ENCODE measurements around the gene KCNJ14. TPM values are rescaled to one million over a fixed set of nuclear protein-coding genes. Genes with fewer than 3 reads are reported as not detected.

The KCNJ14 gene
- total and polyA plus RNA-seq, 2 experiments from 2014 or later = 0.48 to 0.97 TPM

GRCh38 chr19:48421548-48421947, 33.8 kb upstream of the KCNJ14 start:
- Histone ChIP-seq H3K4me3 (no peak overlapping the region), H2AFZ (no peak overlapping the region), H3K4me2 (ENCODE audit: unreplicated experiment) (no peak overlapping the region), H3K9me3 (ENCODE audit: low read depth) (no peaks in the 10 kb centered on the region), H3K79me2 (ENCODE audit: insufficient read depth) (no peaks in the 10 kb centered on the region), H3K36me3 (ENCODE audit: low read depth) (no peaks in the 10 kb centered on the region), H3K9me2 (ENCODE audit: insufficient read depth) (no peaks in the 10 kb centered on the region), H3K27me3 (replicated peaks; ENCODE audit: insufficient read depth) (no peaks in the 10 kb centered on the region), H3F3A (ENCODE audit: insufficient read depth) (no peaks in the 10 kb centered on the region), H3K9ac (no peak overlapping the region), H4K20me1 (ENCODE audit: insufficient read depth) (no peaks in the 10 kb centered on the region), H3K4me1 (ENCODE audit: insufficient read depth) (0 out of 2 replicates have a peak, but pooled peaks cover 5% of the 10 kb centered on the region), H3K27ac (no peak overlapping the region)
- in situ Hi-C loops (cut with MboI) = no loop called here
- 52 to 59% methylated on average over 15 to 16 of the region's 16 CpGs for whole genome bisulfite sequencing, 2 experiments (ENCODE audit: low coverage in 1 of 2, low lambda C conversion rate in 2 of 2, missing lambda C conversion rate in 2 of 2)
- no peak for TF ChIP-seq EZH2 (IDR thresholded peaks at IDR 0.05; ENCODE audit: insufficient read depth, poor library complexity, severe bottlenecking)
- TF ChIP-seq EZH2phosphoT487 (IDR thresholded peaks at IDR 0.05; ENCODE audit: insufficient read depth, low read depth) = no peak
- peak; percentile 45 for DNase-seq

- no peaks in the 10 kb centered on the region for H3K36me3 ChIP-seq (ENCODE audit: low read depth)
- 58 to 70% methylated on average over 8 of the region's 8 CpGs for WGBS, 2 experiments (ENCODE audit: low coverage in 1 of 2, low lambda C conversion rate in 2 of 2, missing lambda C conversion rate in 2 of 2)
- H3K27me3 ChIP-seq (replicated peaks; ENCODE audit: insufficient read depth) = no peaks in the 10 kb centered on the region
- in situ Hi-C loops (cut with MboI) = no loop called here
- H3K9ac ChIP-seq = no peak overlapping the region
- H3K27ac ChIP-seq = no peak overlapping the region
- DNase-seq = peak; percentile 49
- H3K4me1 ChIP-seq (ENCODE audit: insufficient read depth) = 0 out of 2 replicates have a peak, but pooled peaks cover 5% of the 10 kb centered on the region
- peak overlapping the region; percentile 66 for H2AFZ ChIP-seq
- H3K4me3 ChIP-seq = no peak overlapping the region
- H3K9me2 ChIP-seq (ENCODE audit: insufficient read depth) = no peaks in the 10 kb centered on the region
- H3K4me2 ChIP-seq (ENCODE audit: unreplicated experiment) = peak overlapping the region; percentile 36
- no peaks in the 10 kb centered on the region for H4K20me1 ChIP-seq (ENCODE audit: insufficient read depth)
- no peak for TF ChIP-seq EZH2phosphoT487 (IDR thresholded peaks at IDR 0.05; ENCODE audit: insufficient read depth, low read depth)
- TF ChIP-seq EZH2 (IDR thresholded peaks at IDR 0.05; ENCODE audit: insufficient read depth, poor library complexity, severe bottlenecking) = no peak
- no peaks in the 10 kb centered on the region for H3F3A ChIP-seq (ENCODE audit: insufficient read depth)
- H3K9me3 ChIP-seq (ENCODE audit: low read depth) = no peaks in the 10 kb centered on the region
- no peaks in the 10 kb centered on the region for H3K79me2 ChIP-seq (ENCODE audit: insufficient read depth)
Observed at GRCh38 chr19:48424694-48425219, 30.6 kb upstream of the KCNJ14 start.

- Histone ChIP-seq H2AFZ (no peak overlapping the region), H3F3A (ENCODE audit: insufficient read depth) (no peaks in the 10 kb centered on the region), H3K4me2 (ENCODE audit: unreplicated experiment) (no peak overlapping the region), H3K27ac (no peak overlapping the region), H3K4me3 (no peak overlapping the region), H3K9ac (no peak overlapping the region), H3K9me2 (ENCODE audit: insufficient read depth) (no peaks in the 10 kb centered on the region), H3K79me2 (ENCODE audit: insufficient read depth) (no peaks in the 10 kb centered on the region), H3K9me3 (ENCODE audit: low read depth) (no peaks in the 10 kb centered on the region), H4K20me1 (ENCODE audit: insufficient read depth) (no peaks in the 10 kb centered on the region), H3K4me1 (ENCODE audit: insufficient read depth) (0 out of 2 replicates have a peak, but pooled peaks cover 5% of the 10 kb centered on the region), H3K27me3 (replicated peaks; ENCODE audit: insufficient read depth) (no peaks in the 10 kb centered on the region), H3K36me3 (ENCODE audit: low read depth) (no peaks in the 10 kb centered on the region; the same call in 1 of the 2 replicates)
- in situ Hi-C loops (cut with MboI) = no loop called here
- WGBS, 2 experiments (ENCODE audit: low coverage in 1 of 2, low lambda C conversion rate in 2 of 2, missing lambda C conversion rate in 2 of 2) = 100% methylated on average over 1 of the region's 1 CpG
- no peak for DNase-seq
- no peak for TF ChIP-seq EZH2 (IDR thresholded peaks at IDR 0.05; ENCODE audit: insufficient read depth, poor library complexity, severe bottlenecking)
- no peak for TF ChIP-seq EZH2phosphoT487 (IDR thresholded peaks at IDR 0.05; ENCODE audit: insufficient read depth, low read depth)
Observed at GRCh38 chr19:48428670-48429069, 26.7 kb upstream of the KCNJ14 start.

- no peaks in the 10 kb centered on the region for H3K27me3 ChIP-seq (replicated peaks; ENCODE audit: insufficient read depth)
- no peaks in the 10 kb centered on the region for H3K9me2 ChIP-seq (ENCODE audit: insufficient read depth)
- H4K20me1 ChIP-seq (ENCODE audit: insufficient read depth) = no peaks in the 10 kb centered on the region
- no peak overlapping the region for H2AFZ ChIP-seq
- DNase-seq = no peak
- H3K4me2 ChIP-seq (ENCODE audit: unreplicated experiment) = no peak overlapping the region
- no peak overlapping the region for H3K9ac ChIP-seq
- no peaks in the 10 kb centered on the region; the same call in 1 of the 2 replicates for H3K36me3 ChIP-seq (ENCODE audit: low read depth)
- no peak overlapping the region for H3K27ac ChIP-seq
- H3F3A ChIP-seq (ENCODE audit: insufficient read depth) = no peaks in the 10 kb centered on the region
- TF ChIP-seq EZH2 (IDR thresholded peaks at IDR 0.05; ENCODE audit: insufficient read depth, poor library complexity, severe bottlenecking) (no peak), EZH2phosphoT487 (IDR thresholded peaks at IDR 0.05; ENCODE audit: insufficient read depth, low read depth) (no peak)
- 66 to 67% methylated on average over 8 of the region's 8 CpGs for WGBS, 2 experiments (ENCODE audit: low coverage in 1 of 2, low lambda C conversion rate in 2 of 2, missing lambda C conversion rate in 2 of 2)
- no peaks in the 10 kb centered on the region for H3K4me1 ChIP-seq (ENCODE audit: insufficient read depth)
- no peak overlapping the region for H3K4me3 ChIP-seq
- in situ Hi-C loops (cut with MboI) = no loop called here
- H3K9me3 ChIP-seq (ENCODE audit: low read depth) = no peaks in the 10 kb centered on the region
- H3K79me2 ChIP-seq (ENCODE audit: insufficient read depth) = no peaks in the 10 kb centered on the region
Observed at GRCh38 chr19:48433337-48433736, 22.0 kb upstream of the KCNJ14 start.
